HG03159 (cell line): ENCODE results near the gene ETFB.

ENCODE experiments used
- ATAC-seq: cut with Tn5 transposase; IDR thresholded peaks from one replicate; pipeline ENCODE4 v1.9.1; 2021; ENCODE audit warnings: mild to moderate bottlenecking, moderate library complexity; ENCODE audit not compliant: unreplicated experiment

Gene ETFB

DNA sequence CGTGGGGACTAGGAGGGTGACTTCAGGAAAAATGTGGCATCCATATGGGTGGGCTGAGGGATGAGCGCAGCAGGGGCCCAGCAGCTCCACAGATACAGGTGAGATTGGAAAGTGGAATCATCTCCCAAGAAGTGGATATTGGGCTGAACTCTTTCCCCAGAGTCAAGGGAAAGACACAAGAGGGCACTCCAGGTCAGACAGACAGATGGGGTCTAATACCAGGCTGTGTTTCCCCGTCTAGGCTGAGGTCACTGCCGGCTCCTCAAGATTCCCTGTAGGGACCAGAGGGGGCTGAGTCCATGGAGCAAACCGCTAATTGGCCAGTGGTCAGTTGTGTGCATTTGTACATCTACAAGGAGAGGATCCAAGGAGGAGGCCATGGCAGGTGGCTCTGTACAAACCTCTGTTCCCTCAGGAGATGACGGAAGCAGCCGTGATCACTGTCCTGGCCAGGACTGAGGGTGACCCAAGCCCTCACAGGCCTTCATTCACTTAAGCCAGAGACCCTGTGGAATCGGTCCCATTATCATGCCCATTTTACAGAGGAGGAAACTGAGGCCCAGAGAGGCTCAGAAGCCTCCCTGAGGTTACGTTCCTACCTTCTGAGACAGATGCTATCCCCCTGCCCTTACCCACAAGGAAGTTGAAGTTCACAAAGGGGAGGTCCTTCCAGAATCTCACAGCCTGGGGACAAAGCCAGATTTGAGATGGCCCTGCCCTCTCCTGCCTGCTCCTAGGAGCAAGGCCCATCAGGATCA, 69.7 kb downstream of the ETFB start:
- ATAC-seq: no peak

DNA sequence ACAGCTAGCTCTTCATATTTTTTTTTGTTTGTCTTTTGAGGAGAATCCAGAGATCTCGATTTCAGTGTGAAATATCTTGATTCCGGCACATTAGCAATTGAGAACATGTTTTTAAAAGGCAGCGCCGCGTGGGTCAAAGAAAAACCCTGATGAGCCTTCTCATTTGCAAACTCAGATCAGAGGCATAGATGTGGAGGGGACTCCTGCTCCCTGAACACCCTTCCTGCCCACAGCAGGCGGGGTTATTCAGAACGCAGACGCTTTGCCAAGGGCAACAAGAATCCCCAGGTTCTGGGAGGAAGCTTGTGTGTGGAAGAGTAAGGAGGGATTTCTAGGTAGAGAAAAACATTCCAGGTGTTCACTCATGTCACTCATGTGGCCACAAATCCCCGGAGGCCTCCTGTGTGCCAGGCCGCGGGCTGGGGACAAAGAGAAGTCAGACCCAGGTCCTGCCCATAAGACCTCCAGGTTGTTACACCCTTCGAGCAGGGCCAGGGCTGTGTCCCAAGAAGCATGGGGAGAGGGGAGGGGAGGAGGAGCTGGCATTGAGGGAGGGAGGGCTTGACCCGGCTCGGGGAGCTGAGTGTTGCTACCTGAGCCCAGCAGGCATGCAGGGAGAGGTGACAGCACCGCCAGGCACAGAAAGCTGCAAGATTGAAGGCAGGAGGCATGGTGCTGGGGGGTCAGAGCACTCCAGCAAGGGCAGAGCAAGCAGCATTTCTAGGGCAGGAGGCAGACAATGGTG, 70.6 kb downstream of the ETFB start:
- no peak for ATAC-seq
